Fibroblast of lung (primary cell): ENCODE data around the gene TM2D1. TPM values are rescaled to one million over a fixed set of nuclear protein-coding genes. Genes with fewer than 3 reads are reported as not detected.

ENCODE experiments used
- DNase-seq, 2 donors: peaks; one replicate each; pipeline versions ENCODE4 v3.0.0 to v3.0.0-alpha.2; 2010; ENCODE audit warnings: low read depth in 2 of 2
- H2AFZ ChIP-seq: 2 replicates; pipeline ENCODE4 v1.5.1; 2012; ENCODE audit warnings: low read length, control low read depth, inconsistent platforms
- H3K27ac ChIP-seq: 2 replicates; pipeline ENCODE4 v1.5.1; 2011; ENCODE audit warnings: low read length, control low read depth; ENCODE audit not compliant: insufficient read depth
- H3K27me3 ChIP-seq: 2 replicates; pipeline ENCODE4 v1.5.1; 2011; ENCODE audit warnings: mild to moderate bottlenecking, low read length; ENCODE audit not compliant: control insufficient read depth, insufficient read depth
- H3K36me3 ChIP-seq: 2 replicates; pipeline ENCODE4 v1.5.1; 2011; ENCODE audit warnings: low read length; ENCODE audit not compliant: control insufficient read depth, insufficient read depth
- H3K4me1 ChIP-seq: 2 replicates; pipeline ENCODE4 v1.5.1; 2011; ENCODE audit warnings: low read length; ENCODE audit not compliant: control insufficient read depth, insufficient read depth; ENCODE audit errors: extremely low read depth
- H3K4me2 ChIP-seq: 2 replicates; pipeline ENCODE4 v1.5.1; 2011; ENCODE audit warnings: low read length, control low read depth; ENCODE audit not compliant: insufficient read depth; ENCODE audit errors: extremely low read depth
- H3K4me3 ChIP-seq, 4 experiments: fragments of 200-600 bp in 1 of 4; sonication (generic) in 1 of 4; replicated peaks in 1 of 4; 2 replicates each; pipeline ENCODE4 v1.5.1; 2011 to 2016; ENCODE audit warnings: low read length in 4 of 4, low read depth in 3 of 4, mild to moderate bottlenecking in 3 of 4, control low read depth in 2 of 4, inconsistent platforms in 1 of 4, mixed read lengths in 1 of 4; ENCODE audit not compliant: insufficient read depth in 1 of 4; ENCODE audit errors: control extremely low read depth in 1 of 4
- H3K79me2 ChIP-seq: 2 replicates; pipeline ENCODE4 v1.5.1; 2012; ENCODE audit warnings: mild to moderate bottlenecking, low read length, inconsistent platforms; ENCODE audit not compliant: control insufficient read depth, insufficient read depth
- H3K9ac ChIP-seq: 2 replicates; pipeline ENCODE4 v1.5.1; 2011; ENCODE audit warnings: mild to moderate bottlenecking, low read length, control low read depth; ENCODE audit not compliant: insufficient read depth
- H3K9me3 ChIP-seq: 2 replicates; pipeline ENCODE4 v1.5.1; 2012; ENCODE audit warnings: low read depth, low read length; ENCODE audit not compliant: control insufficient read depth, insufficient read depth
- H4K20me1 ChIP-seq: 2 replicates; pipeline ENCODE4 v1.5.1; 2011; ENCODE audit warnings: low read length; ENCODE audit not compliant: control insufficient read depth, insufficient read depth; ENCODE audit errors: extremely low read depth
- EZH2 ChIP-seq: IDR thresholded peaks from 2 replicates; pipeline ENCODE4 v1.5.1; 2012; ENCODE audit warnings: low read length, control low read depth, mild to moderate bottlenecking; ENCODE audit errors: missing control alignments
- polyA minus RNA-seq: library from RNA; depleted of rRNA, polyadenylated mRNA; stranded (reverse); fragments of >200 nt; gene quantifications from 2 replicates; pipeline ENCODE4 v1.2.3, GENCODE V29; 2011; ENCODE audit warnings: low replicate concordance
- polyA plus RNA-seq, 2 donors: library from polyadenylated mRNA; depleted of rRNA in 1 of 2; stranded (reverse) in 1 of 2; unstranded in 1 of 2; fragments of >200 nt; gene quantifications; 2 replicates each; pipeline ENCODE4 v1.2.1, GENCODE V29; 2011 to 2012; ENCODE audit warnings: missing spikeins in 1 of 2
- total RNA-seq: library from RNA; depleted of rRNA; stranded (reverse); fragments of >200 nt; gene quantifications from 2 replicates; pipeline ENCODE4 v1.2.1, GENCODE V29; 2014
- TF ChIP-seq, protein P1 (sequence below), 2 donors: IDR thresholded peaks in 1 of 2; conservative IDR thresholded peaks in 1 of 2; 1 replicate in 1 of 2; 2 replicates in 1 of 2; pipeline ENCODE4 v1.5.1; 2011 to 2012; ENCODE audit warnings: low read length in 2 of 2, control low read depth in 1 of 2, inconsistent platforms in 1 of 2, low read depth in 1 of 2, mild to moderate bottlenecking in 1 of 2

The TM2D1 gene
- total RNA-seq (55.7 and 58.6 TPM in 2 replicates), polyA plus RNA-seq (46.2 and 82.0 TPM in 2 replicates), polyA minus RNA-seq (2.0 and 7.2 TPM in 2 replicates)
- polyA plus RNA-seq (2012), result 29.3 and 54.1 TPM in 2 replicates

DNA sequence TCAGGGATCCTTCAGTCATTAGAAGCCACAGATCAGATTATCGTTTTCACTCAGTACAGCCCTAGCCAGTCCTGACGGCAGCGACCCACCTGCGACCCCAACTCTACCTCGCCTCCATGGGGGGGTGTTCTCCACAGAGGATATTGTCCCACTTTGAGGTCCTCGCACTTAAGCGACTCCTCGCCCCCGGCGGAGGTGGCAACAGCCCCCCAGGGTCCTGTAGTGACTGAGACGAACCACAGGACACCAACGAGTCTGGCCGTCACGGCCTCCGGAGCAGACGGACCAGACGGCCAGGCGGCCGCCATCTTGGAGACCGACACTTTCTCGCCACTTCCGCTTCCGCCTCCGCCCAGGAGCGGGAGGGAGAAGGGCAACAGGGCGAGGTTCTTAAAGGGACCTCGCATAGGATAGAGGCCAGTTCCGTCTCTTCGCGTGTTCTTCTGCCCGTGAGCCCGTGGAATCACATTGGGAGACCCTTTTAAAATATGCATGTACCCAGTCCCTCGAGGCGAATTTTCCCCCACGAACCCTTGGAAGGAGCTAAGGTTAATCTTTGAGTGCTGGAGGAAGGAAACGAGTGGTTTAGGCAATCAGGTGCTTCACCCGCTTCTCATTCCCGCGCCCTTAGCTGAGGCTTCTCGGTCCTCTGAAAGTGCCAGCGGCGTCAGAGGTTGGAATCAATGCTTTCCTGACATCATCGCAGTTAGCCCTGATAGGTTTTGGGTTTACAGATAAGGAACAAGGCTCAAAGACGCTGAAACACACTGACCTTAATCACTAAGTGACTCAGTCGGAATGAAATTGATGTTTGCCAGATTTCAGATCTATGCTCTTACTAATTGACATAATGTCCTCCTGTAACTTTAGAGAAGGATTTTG, at the start of gene TM2D1:
Gene TM2D1 (minus strand): TSS at position 329 of the 882 bp plus-strand sequence. CDS start 21 bp downstream, at position 308.
- Histone ChIP-seq H3K9me3 (no peaks in the 10 kb centered on the region), H3K4me3 (peak within 1 kb of the TSS; percentile 85 to 100 (median 98)), H3K4me1 (no peaks in the 10 kb centered on the region), H4K20me1 (no peaks in the 10 kb centered on the region), H2AFZ (peak within 1 kb of the TSS; percentile 100), H3K4me2 (peak within 1 kb of the TSS; percentile 100), H3K27me3 (no peaks in the 10 kb centered on the region), H3K27ac (peak within 1 kb of the TSS; percentile 100), H3K9ac (peak within 1 kb of the TSS; percentile 99), H3K79me2 (peaks cover 28% of the 10 kb centered on the region), H3K36me3 (no peaks in the 10 kb centered on the region)
- peak; percentile 86 to 88 for DNase-seq
- TF ChIP-seq, protein P1, sequence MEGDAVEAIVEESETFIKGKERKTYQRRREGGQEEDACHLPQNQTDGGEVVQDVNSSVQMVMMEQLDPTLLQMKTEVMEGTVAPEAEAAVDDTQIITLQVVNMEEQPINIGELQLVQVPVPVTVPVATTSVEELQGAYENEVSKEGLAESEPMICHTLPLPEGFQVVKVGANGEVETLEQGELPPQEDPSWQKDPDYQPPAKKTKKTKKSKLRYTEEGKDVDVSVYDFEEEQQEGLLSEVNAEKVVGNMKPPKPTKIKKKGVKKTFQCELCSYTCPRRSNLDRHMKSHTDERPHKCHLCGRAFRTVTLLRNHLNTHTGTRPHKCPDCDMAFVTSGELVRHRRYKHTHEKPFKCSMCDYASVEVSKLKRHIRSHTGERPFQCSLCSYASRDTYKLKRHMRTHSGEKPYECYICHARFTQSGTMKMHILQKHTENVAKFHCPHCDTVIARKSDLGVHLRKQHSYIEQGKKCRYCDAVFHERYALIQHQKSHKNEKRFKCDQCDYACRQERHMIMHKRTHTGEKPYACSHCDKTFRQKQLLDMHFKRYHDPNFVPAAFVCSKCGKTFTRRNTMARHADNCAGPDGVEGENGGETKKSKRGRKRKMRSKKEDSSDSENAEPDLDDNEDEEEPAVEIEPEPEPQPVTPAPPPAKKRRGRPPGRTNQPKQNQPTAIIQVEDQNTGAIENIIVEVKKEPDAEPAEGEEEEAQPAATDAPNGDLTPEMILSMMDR (conservative IDR thresholded peaks at IDR 0.05 in 1 of 2, IDR thresholded peaks at IDR 0.05 in 1 of 2; ENCODE audit: low read depth in 1 of 2, low read length in 2 of 2), result no peak
- TF ChIP-seq EZH2, result no peak

DNA sequence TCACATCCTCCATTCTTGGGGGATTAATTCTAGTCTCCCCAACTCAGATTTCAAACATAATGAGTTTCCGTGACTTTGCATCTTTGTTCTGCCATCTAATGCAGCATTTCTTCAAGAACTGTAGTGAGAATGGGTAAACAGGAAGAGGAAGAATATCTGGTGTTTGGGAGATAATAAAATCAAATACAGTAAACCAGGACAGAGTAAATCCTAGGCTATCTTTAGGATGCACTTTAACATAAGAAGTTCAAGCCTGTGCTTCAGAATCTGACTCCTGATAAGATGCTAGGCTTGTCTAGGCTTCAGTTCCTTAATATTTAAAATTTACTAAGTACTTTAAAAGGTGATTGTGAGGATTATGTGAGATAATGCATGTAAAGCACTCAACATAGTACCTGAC, 45.2 kb upstream of the TM2D1 start:
- Histone ChIP-seq H2AFZ (no peak overlapping the region), H3K4me1 (no peaks in the 10 kb centered on the region), H3K27me3 (no peaks in the 10 kb centered on the region), H4K20me1 (no peaks in the 10 kb centered on the region), H3K4me3 (no peak overlapping the region), H3K4me2 (no peak overlapping the region), H3K79me2 (no peaks in the 10 kb centered on the region), H3K9ac (no peak overlapping the region), H3K27ac (no peak overlapping the region), H3K36me3 (no peaks in the 10 kb centered on the region), H3K9me3 (no peaks in the 10 kb centered on the region)
- no peak for TF ChIP-seq EZH2
- TF ChIP-seq, protein P1 (conservative IDR thresholded peaks at IDR 0.05 in 1 of 2, IDR thresholded peaks at IDR 0.05 in 1 of 2; ENCODE audit: low read depth in 1 of 2, low read length in 2 of 2), result no peak
- no peak for DNase-seq

DNA sequence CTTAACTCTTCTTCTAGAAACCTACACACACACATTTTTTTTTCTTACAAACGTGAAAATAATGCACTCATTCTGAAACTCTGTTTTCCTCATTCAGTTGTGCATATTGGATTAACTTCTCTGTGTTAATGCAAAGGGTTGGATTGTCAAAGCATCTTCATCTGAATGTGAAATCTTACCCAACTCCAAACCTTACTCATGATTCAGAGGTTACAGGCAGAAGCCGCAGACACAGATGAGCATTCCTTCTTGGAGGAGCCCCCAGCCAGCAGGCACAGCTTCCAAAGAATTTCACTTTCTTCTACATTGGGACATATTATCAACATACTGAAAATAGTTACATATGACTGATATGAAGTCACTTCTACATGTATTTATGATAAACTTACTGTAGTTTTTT, 33.0 kb upstream of the TM2D1 start:
- Histone ChIP-seq H3K27ac (no peak overlapping the region), H3K27me3 (no peaks in the 10 kb centered on the region), H3K79me2 (no peaks in the 10 kb centered on the region), H4K20me1 (no peaks in the 10 kb centered on the region), H3K4me2 (no peak overlapping the region), H3K36me3 (no peaks in the 10 kb centered on the region), H3K4me3 (no peak overlapping the region), H3K9me3 (no peaks in the 10 kb centered on the region), H3K9ac (no peak overlapping the region), H3K4me1 (no peaks in the 10 kb centered on the region), H2AFZ (no peak overlapping the region)
- TF ChIP-seq, protein P1 (conservative IDR thresholded peaks at IDR 0.05 in 1 of 2, IDR thresholded peaks at IDR 0.05 in 1 of 2; ENCODE audit: low read depth in 1 of 2, low read length in 2 of 2), result no peak
- TF ChIP-seq EZH2, result no peak
- DNase-seq, result peak in 1 of 2 donors; percentile 77
